Esophagus squamous epithelium (tissue), 4 donors: ENCODE results near the gene MBP.
A peak's percentile ranks its signal among the peaks of the same experiment; 100 is the strongest.

ENCODE experiments used
- POLR2A ChIP-seq, 4 donors: fragments of 450-650 bp; IDR thresholded peaks; one replicate each; pipeline ENCODE4 v1.6.1; 2017; ENCODE audit warnings: antibody characterized with exemption in 4 of 4, mild to moderate bottlenecking in 4 of 4, moderate library complexity in 3 of 4
- TF ChIP-seq, protein P1 (sequence below), 6 experiments: fragments of 450-650 bp in 4 of 6; fragments of 200-600 bp in 2 of 6; sonication (generic) in 2 of 6; IDR thresholded peaks; one replicate each; pipeline ENCODE4 v1.5.1; 2016 to 2019; ENCODE audit warnings: antibody characterized with exemption in 6 of 6, mild to moderate bottlenecking in 4 of 6, moderate library complexity in 4 of 6

DNA sequence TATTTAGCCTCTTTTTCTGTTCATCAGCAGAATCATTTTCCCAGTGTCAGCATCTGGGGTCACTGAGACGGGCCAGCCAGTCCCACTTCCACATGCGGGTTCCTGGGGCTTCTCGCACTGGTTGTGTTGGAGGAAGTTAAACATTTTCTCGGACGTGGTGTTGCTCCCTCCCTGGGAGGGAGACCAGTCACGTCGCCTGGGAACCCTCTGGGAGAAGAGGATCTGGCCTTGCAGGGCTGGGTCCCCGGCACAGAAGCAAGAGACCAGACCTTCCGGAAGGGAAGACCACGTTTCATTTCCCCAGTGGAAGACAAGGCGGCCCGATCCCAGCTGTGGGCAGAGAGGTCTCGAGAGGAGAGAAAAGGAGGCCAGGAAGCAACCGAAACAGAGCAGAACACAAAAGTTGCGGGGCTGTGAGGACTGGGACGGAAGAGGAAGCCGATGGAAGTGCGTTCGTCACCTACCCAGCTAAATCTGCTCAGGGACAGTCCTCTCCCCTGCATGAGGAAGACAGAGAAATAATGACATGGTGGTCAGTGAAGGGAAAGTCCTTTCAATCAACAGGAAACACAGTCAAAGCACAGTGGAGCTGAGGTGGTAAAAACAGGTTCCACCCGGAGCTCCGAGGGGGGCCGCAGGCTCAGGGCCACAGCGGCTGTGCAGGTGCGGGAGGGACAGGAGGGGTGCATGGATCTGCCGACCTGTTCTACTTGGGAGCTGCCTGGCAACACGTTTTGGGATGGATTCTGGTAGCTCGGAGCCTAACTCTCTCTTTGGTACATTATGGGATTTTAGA, 144.4 kb downstream of the MBP start:
- TF ChIP-seq, protein P1, sequence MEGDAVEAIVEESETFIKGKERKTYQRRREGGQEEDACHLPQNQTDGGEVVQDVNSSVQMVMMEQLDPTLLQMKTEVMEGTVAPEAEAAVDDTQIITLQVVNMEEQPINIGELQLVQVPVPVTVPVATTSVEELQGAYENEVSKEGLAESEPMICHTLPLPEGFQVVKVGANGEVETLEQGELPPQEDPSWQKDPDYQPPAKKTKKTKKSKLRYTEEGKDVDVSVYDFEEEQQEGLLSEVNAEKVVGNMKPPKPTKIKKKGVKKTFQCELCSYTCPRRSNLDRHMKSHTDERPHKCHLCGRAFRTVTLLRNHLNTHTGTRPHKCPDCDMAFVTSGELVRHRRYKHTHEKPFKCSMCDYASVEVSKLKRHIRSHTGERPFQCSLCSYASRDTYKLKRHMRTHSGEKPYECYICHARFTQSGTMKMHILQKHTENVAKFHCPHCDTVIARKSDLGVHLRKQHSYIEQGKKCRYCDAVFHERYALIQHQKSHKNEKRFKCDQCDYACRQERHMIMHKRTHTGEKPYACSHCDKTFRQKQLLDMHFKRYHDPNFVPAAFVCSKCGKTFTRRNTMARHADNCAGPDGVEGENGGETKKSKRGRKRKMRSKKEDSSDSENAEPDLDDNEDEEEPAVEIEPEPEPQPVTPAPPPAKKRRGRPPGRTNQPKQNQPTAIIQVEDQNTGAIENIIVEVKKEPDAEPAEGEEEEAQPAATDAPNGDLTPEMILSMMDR (IDR thresholded peaks at IDR 0.05), result no peak
- peak in 1 of 4 donors; percentile 13 for TF ChIP-seq POLR2A (IDR thresholded peaks at IDR 0.05)
